Stomach (tissue), 9 donors: ENCODE measurements around the gene AP4E1. TPM values are rescaled to one million over a fixed set of nuclear protein-coding genes. Genes with fewer than 3 reads are reported as not detected.
A peak's percentile ranks its signal among the peaks of the same experiment; 100 is the strongest.
"Not testable (repeated sequence)": the region's sequence is repeated elsewhere in the genome, so short reads cannot be mapped to it uniquely, and the experiment has no call there.

Experiments used
- DNase-seq, 2 donors: peaks; one replicate each; pipeline versions ENCODE4 v3.0.0 to v3.0.0-alpha.2; 2013 to 2019
- H3K27ac ChIP-seq, 5 donors: fragments of 200-600 bp in 4 of 5; sonication (generic) in 4 of 5; one replicate each; pipeline ENCODE4 v1.5.1; 2013 to 2019; ENCODE audit warnings: mild to moderate bottlenecking in 1 of 5, moderate library complexity in 1 of 5
- H3K27me3 ChIP-seq, 3 donors: fragments of 200-600 bp; sonication (generic); one replicate each; pipeline ENCODE4 v1.5.1; 2017 to 2019; ENCODE audit warnings: mixed run types in 1 of 3
- H3K36me3 ChIP-seq, 4 donors: fragments of 200-600 bp; sonication (generic); 1 replicate in 3 of 4; 2 replicates in 1 of 4; pipeline ENCODE4 v1.5.1; 2016 to 2019
- H3K4me1 ChIP-seq, 4 donors: fragments of 200-600 bp; sonication (generic); one replicate each; pipeline ENCODE4 v1.5.1; 2016 to 2019
- H3K4me3 ChIP-seq, 4 donors: fragments of 200-600 bp; sonication (generic) in 3 of 4; one replicate each; pipeline ENCODE4 v1.5.1; 2016 to 2019; ENCODE audit warnings: mild to moderate bottlenecking in 1 of 4
- H3K9me3 ChIP-seq, 4 donors: fragments of 200-600 bp; sonication (generic); one replicate each; pipeline ENCODE4 v1.5.1; 2016 to 2019
- CTCF ChIP-seq, 7 experiments: fragments of 450-650 bp in 4 of 7; fragments of 200-600 bp in 3 of 7; sonication (generic) in 3 of 7; IDR thresholded peaks; one replicate each; pipeline ENCODE4 v1.5.1; 2016 to 2019; ENCODE audit warnings: antibody characterized with exemption in 7 of 7, control low read depth in 2 of 7, mild to moderate bottlenecking in 1 of 7
- EP300 ChIP-seq: sonication (generic); formaldehyde crosslinking; IDR thresholded peaks from one replicate; pipeline ENCODE4 v1.6.1; 2017; ENCODE audit warnings: antibody characterized with exemption
- POLR2A ChIP-seq, 4 donors: fragments of 450-650 bp; IDR thresholded peaks; one replicate each; pipeline ENCODE4 v1.6.1; 2016; ENCODE audit warnings: antibody characterized with exemption in 4 of 4, control low read depth in 2 of 4, mild to moderate bottlenecking in 1 of 4, moderate library complexity in 1 of 4
- POLR2AphosphoS5 ChIP-seq, 3 donors: sonication (generic); formaldehyde crosslinking; IDR thresholded peaks; one replicate each; pipeline ENCODE4 v1.6.1; 2016; ENCODE audit warnings: antibody characterized with exemption in 3 of 3
- WGBS, 5 donors: extraction: QIAGEN DNeasy Blood & Tissue Kit in 3 of 5; methylation state at CpG; one replicate each; pipeline versions ENCODE4 v1.1.5 to v1.1.7; 2013 to 2018; 5-methylcytosine and 5-hydroxymethylcytosine counted together
- intact Hi-C: fragments of 100-400 bp; cut with DNase I; formaldehyde crosslinking; loops from one replicate; pipeline ENCODE4 v1.15.1; 2023; ENCODE audit warnings: low total_unique reads
- polyA plus RNA-seq, 3 donors: library from polyadenylated mRNA; stranded (reverse); fragments of 200-250 nt; gene quantifications; one replicate each; pipeline ENCODE4 v1.2.3, GENCODE V29; 2013
- total RNA-seq, 5 donors: library from RNA; depleted of rRNA; stranded (reverse); fragments of >200 nt; gene quantifications; one replicate each; pipeline versions ENCODE4 v1.1.0 to v1.2.3, GENCODE V29; 2014 to 2016
- donor health status: healthy with polysubstance abuse.
- donor health status: Bipolar disorder and iron deficiency.
- donor health status: healthy.

Gene AP4E1
- total and polyA plus RNA-seq, 8 donors = 1.8 to 31.9 (median 7.6) TPM

- WGBS, 5 donors = 56 to 89% (median 68%) methylated on average over 2 of the region's 2 CpGs
- H3K36me3 ChIP-seq = peaks cover 3 to 46% (median 38%) of the 10 kb centered on the region in 4 donors
- peaks cover 18 to 38% (median 32%) of the 10 kb centered on the region in 4 donors for H3K4me1 ChIP-seq
- H3K9me3 ChIP-seq = no peaks in the 10 kb centered on the region
- H3K27ac ChIP-seq = peak overlapping the region in 1 of 5 donors; percentile 34
- H3K27me3 ChIP-seq = no peaks in the 10 kb centered on the region
- no peak for TF ChIP-seq POLR2AphosphoS5 (IDR thresholded peaks at IDR 0.05)
- TF ChIP-seq CTCF (IDR thresholded peaks at IDR 0.05) = no peak
- TF ChIP-seq EP300 = no peak
- no peak for TF ChIP-seq POLR2A (IDR thresholded peaks at IDR 0.05)
- H3K4me3 ChIP-seq = no peak overlapping the region
- intact Hi-C loops = no loop called here
- DNase-seq = no peak
These were observed 2.5 kb downstream of the AP4E1 start for GRCh38 chr15:50911001-50911400.

- Histone ChIP-seq H3K4me3 (no peak overlapping the region), H3K36me3 (peaks cover 3 to 52% (median 44%) of the 10 kb centered on the region in 4 donors), H3K27ac (no peak overlapping the region), H3K4me1 (peaks cover 18 to 35% (median 30%) of the 10 kb centered on the region in 4 donors), H3K9me3 (no peaks in the 10 kb centered on the region), H3K27me3 (no peaks in the 10 kb centered on the region)
- DNase-seq = no peak
- intact Hi-C loops = no loop called here
- TF ChIP-seq POLR2AphosphoS5 (IDR thresholded peaks at IDR 0.05) (no peak), CTCF (IDR thresholded peaks at IDR 0.05) (no peak), POLR2A (IDR thresholded peaks at IDR 0.05) (no peak), EP300 (no peak)
- WGBS, 5 donors = 68 to 87% (median 85%) methylated on average over 5 of the region's 5 CpGs
These were observed 3.1 kb downstream of the AP4E1 start for GRCh38 chr15:50911621-50912020.

- Histone ChIP-seq H3K27ac (no peak overlapping the region), H3K4me3 (no peak overlapping the region), H3K9me3 (no peaks in the 10 kb centered on the region), H3K27me3 (no peaks in the 10 kb centered on the region), H3K4me1 (peaks cover 0 to 3% (median 0%) of the 10 kb centered on the region in 4 donors), H3K36me3 (peaks cover 13 to 97% (median 82%) of the 10 kb centered on the region in 4 donors)
- 52 to 71% (median 53%) methylated on average over 4 of the region's 4 CpGs for WGBS, 5 donors
- no peak for TF ChIP-seq CTCF (IDR thresholded peaks at IDR 0.05)
- no peak for TF ChIP-seq POLR2AphosphoS5 (IDR thresholded peaks at IDR 0.05)
- TF ChIP-seq EP300 = no peak
- TF ChIP-seq POLR2A (IDR thresholded peaks at IDR 0.05) = no peak
- intact Hi-C loops = no loop called here
- DNase-seq = peak in 1 of 2 donors; percentile 36
These were observed 7.9 kb downstream of the AP4E1 start for GRCh38 chr15:50916400-50916799.

- H3K27me3 ChIP-seq, DNase-seq, H3K27ac ChIP-seq, H3K4me1 ChIP-seq, intact Hi-C loops, H3K9me3 ChIP-seq, H3K4me3 ChIP-seq: not testable (repeated sequence)
- 97 to 100% (median 98%) methylated on average over 4 of the region's 4 CpGs for WGBS, 5 donors
- H3K36me3 ChIP-seq = peaks cover 13 to 80% (median 61%) of the 10 kb centered on the region in 4 donors
These were observed 10.9 kb downstream of the AP4E1 start for GRCh38 chr15:50919359-50919758.

- 85 to 100% (median 95%) methylated on average over 1 of the region's 1 CpG; no CpG with 5 or more reads in 1 of the 5 donors for WGBS, 5 donors
- peaks cover 4 to 78% (median 72%) of the 10 kb centered on the region in 4 donors for H3K36me3 ChIP-seq
These were observed 16.8 kb downstream of the AP4E1 start for GRCh38 chr15:50925281-50925680.

More at GRCh38 chr15:50925281-50925680, 16.8 kb downstream of the AP4E1 start:
- no peaks in the 10 kb centered on the region for H3K9me3 ChIP-seq
- TF ChIP-seq EP300 (no peak), POLR2AphosphoS5 (IDR thresholded peaks at IDR 0.05) (no peak), POLR2A (IDR thresholded peaks at IDR 0.05) (no peak), CTCF (IDR thresholded peaks at IDR 0.05) (no peak)
- no peak overlapping the region for H3K27ac ChIP-seq
- H3K4me1 ChIP-seq = no peaks in the 10 kb centered on the region
- no peak for DNase-seq
- H3K4me3 ChIP-seq = no peak overlapping the region
- intact Hi-C loops = no loop called here
- H3K27me3 ChIP-seq = no peaks in the 10 kb centered on the region
